ENCODE results near the gene CMTM8. TPM values are rescaled to one million over a fixed set of nuclear protein-coding genes. Genes with fewer than 3 reads are reported as not detected.

CMTM8 gene
- total RNA-seq, 1 donor: not detected

DNA sequence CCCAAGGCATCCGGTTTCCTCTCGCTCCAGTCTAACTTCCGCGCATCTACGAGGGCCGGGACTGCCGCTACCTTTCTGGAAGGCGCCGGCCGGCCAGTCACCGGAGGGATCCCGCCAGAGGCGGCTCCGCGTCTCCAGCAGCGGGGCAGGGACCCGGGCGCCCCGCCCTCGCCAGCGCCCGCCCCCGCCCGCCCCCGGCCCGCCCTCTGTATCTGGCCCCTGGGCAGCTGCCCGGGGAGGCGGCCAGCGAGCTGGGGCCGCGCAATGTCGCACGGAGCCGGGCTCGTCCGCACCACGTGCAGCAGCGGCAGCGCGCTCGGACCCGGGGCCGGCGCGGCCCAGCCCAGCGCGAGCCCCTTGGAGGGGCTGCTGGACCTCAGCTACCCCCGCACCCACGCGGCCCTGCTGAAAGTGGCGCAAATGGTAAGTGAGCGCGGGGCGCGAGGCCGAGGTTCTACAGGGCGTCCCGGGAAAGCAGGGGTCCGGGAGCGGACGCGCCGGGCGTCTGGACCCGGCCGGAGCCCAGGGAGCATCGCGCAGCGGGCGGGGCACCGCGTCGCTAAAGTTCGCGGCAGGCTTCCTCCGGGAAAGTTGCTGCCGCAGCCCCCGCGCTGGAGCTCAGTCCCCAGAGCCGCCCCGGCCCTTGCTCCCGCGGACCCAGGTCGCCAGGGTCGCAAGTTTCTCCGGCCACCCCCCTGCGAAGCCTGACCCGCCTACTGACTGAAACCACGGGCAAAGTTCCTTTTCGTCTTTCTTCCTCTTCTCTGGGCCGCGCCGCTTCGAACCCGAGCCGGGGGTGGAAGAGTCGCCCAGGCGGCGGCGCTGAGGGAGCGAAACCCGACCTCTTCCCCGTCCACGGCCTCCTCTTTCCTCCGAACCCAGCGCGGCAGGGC, 153.4 kb downstream of the CMTM8 start, which contains the start of gene CMTM7:
Gene CMTM7 (plus strand): TSS at position 211 of the 893 bp plus-strand sequence. CDS start 54 bp downstream, at position 265.
- DNase-seq (ENCODE audit: low read depth): peak; percentile 66

DNA sequence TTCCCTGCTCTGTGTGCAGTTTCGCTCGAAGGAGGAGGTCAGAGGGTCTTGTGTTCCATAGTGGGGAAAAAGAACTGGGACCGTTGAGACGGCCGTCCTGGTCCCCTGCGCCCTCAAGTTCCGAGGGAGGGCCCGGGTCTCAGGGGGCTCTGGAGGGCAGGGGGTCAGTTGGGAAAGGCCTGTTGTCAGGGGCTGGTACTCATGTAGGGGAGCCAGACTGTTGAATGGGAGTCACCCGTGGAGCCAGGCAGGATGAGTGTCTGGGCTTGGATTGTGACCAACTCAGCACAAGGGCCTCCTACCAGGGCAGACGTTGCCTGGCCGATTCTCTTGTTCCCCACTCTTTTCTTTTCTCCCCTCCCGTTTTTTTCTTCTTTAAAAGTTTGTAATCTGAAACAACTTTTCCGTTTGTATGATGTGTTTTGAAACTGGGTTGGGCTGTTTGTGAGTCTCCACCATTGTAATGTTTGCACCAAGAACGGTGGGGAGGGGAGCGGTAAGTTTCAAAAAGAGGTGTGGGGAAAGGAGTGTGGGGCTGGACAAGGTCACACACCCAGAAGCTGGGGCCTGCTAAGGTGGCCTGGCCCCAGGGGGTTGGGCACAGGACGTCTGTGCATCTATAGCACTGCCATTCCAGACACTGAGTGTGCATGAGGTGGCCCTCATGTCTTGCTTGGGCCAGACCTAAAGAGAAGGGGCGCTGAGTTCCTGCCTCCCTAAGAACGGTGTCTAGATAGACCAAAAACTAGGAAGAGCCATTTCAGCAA, 154.2 kb downstream of the CMTM8 start:
- H3K4me3 ChIP-seq (ENCODE audit: low read depth, low read length): peak overlapping the region; percentile 77
- TF ChIP-seq, protein P1, sequence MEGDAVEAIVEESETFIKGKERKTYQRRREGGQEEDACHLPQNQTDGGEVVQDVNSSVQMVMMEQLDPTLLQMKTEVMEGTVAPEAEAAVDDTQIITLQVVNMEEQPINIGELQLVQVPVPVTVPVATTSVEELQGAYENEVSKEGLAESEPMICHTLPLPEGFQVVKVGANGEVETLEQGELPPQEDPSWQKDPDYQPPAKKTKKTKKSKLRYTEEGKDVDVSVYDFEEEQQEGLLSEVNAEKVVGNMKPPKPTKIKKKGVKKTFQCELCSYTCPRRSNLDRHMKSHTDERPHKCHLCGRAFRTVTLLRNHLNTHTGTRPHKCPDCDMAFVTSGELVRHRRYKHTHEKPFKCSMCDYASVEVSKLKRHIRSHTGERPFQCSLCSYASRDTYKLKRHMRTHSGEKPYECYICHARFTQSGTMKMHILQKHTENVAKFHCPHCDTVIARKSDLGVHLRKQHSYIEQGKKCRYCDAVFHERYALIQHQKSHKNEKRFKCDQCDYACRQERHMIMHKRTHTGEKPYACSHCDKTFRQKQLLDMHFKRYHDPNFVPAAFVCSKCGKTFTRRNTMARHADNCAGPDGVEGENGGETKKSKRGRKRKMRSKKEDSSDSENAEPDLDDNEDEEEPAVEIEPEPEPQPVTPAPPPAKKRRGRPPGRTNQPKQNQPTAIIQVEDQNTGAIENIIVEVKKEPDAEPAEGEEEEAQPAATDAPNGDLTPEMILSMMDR (IDR thresholded peaks at IDR 0.05; ENCODE audit: insufficient read depth, low read depth, low read length): no peak
- peak; percentile 54 for DNase-seq (ENCODE audit: low read depth)

More for the DNA sequence above, 153.4 kb downstream of the CMTM8 start, which contains the start of gene CMTM7:
- H3K4me3 ChIP-seq (ENCODE audit: low read depth, low read length): peak within 1 kb of the TSS; percentile 77
- TF ChIP-seq, protein P1 (IDR thresholded peaks at IDR 0.05; ENCODE audit: insufficient read depth, low read depth, low read length): peak; percentile 3

DNA sequence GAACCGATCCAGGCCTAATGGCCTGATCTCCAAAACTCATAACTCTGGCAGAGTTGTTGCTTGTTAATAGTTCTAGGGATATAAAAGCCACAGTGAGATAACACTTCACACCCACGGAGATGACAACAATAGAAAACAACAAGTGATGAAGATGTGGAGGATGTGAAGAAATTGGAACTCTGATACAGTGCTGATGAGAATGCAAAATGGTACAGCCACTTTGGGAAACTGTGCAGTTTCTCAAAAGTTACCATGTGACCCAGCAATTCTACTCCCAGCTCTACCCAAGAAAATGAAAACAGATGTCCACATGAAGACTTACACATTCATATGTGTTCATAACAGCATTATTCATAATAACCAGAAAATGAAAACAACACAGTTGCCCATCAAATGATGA, 157.0 kb downstream of the CMTM8 start:
- TF ChIP-seq, protein P1 (IDR thresholded peaks at IDR 0.05; ENCODE audit: insufficient read depth, low read depth, low read length): no peak
- no peak for DNase-seq (ENCODE audit: low read depth)
- no peak overlapping the region for H3K4me3 ChIP-seq (ENCODE audit: low read depth, low read length)

DNA sequence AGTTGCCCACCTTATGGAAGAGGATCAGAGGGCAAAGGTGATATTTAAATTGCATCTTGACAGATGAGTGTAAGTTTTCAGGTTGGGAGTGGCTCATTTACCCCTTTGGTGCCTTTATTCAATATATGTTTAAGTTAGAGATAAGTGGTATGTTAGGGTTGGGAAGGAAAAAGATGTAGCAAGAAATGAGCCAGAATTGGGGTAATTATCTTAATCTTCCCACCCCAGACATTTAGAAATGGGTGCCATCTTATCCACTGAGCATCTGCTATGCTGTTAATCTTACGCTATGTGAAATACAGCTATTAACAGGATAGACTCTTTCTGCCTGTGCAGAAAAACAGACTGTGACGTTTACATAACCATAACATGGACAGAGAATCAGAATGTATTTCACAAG, 159.5 kb downstream of the CMTM8 start:
- TF ChIP-seq, protein P1 (IDR thresholded peaks at IDR 0.05; ENCODE audit: insufficient read depth, low read depth, low read length): no peak
- no peak overlapping the region for H3K4me3 ChIP-seq (ENCODE audit: low read depth, low read length)
- DNase-seq (ENCODE audit: low read depth): no peak

DNA sequence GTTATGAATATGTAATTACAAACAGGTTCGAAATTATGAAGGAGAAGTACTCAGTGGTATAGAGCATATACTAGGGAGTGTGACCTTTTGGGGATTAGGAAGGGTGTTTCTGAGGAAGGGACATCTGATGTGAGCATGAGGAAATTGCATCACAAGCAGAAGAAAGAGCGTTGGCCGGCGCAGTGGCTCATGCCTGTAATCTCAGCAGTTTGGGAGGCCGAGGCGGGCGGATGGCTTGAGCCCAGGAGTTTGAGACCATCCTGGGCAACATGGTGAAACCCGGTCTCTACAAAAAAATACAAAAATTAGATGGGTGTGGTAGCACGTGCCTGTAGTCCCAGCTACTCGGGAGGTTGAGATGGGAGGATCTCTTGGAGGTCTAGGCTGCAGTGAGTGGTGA, 160.1 kb downstream of the CMTM8 start:
- TF ChIP-seq, protein P1 (IDR thresholded peaks at IDR 0.05; ENCODE audit: insufficient read depth, low read depth, low read length): no peak
- no peak overlapping the region for H3K4me3 ChIP-seq (ENCODE audit: low read depth, low read length)
- peak; percentile 49 for DNase-seq (ENCODE audit: low read depth)

DNA sequence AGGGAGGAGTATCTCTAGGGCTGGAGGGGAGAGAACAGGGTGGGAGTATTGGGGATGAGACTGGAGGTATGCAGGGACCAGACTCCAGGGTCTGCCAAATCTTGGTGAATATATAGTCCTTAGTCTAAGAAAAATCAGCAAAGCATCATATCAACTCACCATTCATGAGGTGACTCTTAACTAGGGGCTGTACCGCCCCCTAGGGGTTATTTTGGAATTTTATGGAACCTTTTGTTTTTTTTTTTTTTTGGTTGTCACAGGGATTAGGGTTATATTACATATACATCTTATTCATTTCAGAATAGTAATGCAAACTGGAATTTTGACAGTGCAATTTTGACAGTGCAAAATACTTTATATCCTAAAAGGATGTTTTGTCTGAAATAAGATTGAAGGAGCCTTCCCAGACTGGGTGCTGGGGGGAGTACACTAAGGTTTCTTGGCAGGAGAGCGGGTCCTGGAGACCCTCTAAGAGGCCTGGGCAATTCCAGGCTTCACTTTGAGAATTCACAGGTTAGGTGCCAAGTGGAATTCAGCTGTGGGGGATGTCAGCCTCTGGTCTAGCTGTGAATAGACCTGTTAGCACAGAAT, 160.6 kb downstream of the CMTM8 start:
- DNase-seq (ENCODE audit: low read depth): peak; percentile 66
- no peak overlapping the region for H3K4me3 ChIP-seq (ENCODE audit: low read depth, low read length)
- TF ChIP-seq, protein P1 (IDR thresholded peaks at IDR 0.05; ENCODE audit: insufficient read depth, low read depth, low read length): peak; percentile 61

Measured in fibroblast of villous mesenchyme (primary cell).